ENCODE measurements around the gene LIMD2. TPM values are rescaled to one million over a fixed set of nuclear protein-coding genes. Genes with fewer than 3 reads are reported as not detected.

Gene LIMD2
- polyA plus RNA-seq, 1 of the 3 experiments (the other 2 are of a cell fraction) = 78.0 TPM

DNA sequence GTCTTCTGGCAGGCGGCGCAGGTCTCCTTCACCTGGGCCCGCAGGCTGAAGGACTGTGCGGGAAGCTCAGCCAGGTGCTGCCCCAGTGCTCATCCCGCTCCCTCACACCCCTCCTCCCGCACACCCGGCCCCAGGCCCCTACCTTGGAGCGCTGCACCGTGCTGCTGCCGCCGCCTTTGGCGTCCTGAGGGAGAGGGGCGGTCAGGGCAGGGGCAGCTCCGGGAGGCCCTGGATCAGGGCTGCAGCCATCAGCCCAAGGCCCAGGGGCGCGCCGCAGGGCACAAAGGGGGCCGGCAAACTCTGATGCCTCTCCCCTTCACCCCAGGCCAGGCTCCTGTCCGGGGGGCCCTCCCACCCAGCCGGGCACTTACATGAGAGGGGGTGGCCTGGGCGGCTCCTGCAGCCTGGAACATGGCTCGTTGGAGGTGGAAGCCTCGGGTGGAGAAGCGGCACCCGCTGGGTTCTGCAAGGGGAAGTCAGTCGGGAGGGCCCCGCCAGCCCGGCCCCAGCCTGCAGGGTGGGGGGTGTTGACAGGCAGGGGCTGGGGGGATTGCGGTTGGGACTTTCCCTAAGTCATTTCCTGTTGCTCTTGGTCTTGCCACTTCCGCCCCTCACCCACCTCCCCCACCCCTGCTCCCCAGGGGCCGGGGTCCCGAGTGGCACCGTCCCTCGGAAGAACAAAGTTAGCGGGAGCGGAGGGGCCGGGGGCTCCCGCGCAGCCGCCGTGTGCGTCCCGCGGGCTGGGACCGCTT is 863 bp downstream of the LIMD2 start (continued):
- TF ChIP-seq TEAD4 (IDR thresholded peaks at IDR 0.05; ENCODE audit: borderline replicate concordance, insufficient read depth) = 0 out of 2 replicates have a peak, but pooled peaks have one; percentile 20
- TF ChIP-seq NRF1 (IDR thresholded peaks at IDR 0.05; ENCODE audit: low read depth, low read length) = no peak
- no peak for TF ChIP-seq FOXJ3 (CRISPR knock-in tag; IDR thresholded peaks at IDR 0.05)
- TF ChIP-seq RFX5 (IDR thresholded peaks at IDR 0.05; ENCODE audit: low read length) = no peak
- TF ChIP-seq, protein P1, sequence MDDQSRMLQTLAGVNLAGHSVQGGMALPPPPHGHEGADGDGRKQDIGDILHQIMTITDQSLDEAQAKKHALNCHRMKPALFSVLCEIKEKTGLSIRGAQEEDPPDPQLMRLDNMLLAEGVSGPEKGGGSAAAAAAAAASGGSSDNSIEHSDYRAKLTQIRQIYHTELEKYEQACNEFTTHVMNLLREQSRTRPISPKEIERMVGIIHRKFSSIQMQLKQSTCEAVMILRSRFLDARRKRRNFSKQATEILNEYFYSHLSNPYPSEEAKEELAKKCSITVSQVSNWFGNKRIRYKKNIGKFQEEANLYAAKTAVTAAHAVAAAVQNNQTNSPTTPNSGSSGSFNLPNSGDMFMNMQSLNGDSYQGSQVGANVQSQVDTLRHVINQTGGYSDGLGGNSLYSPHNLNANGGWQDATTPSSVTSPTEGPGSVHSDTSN (IDR thresholded peaks at IDR 0.05) = peak; percentile 41
- TF ChIP-seq JUND (IDR thresholded peaks at IDR 0.05) = no peak

DNA sequence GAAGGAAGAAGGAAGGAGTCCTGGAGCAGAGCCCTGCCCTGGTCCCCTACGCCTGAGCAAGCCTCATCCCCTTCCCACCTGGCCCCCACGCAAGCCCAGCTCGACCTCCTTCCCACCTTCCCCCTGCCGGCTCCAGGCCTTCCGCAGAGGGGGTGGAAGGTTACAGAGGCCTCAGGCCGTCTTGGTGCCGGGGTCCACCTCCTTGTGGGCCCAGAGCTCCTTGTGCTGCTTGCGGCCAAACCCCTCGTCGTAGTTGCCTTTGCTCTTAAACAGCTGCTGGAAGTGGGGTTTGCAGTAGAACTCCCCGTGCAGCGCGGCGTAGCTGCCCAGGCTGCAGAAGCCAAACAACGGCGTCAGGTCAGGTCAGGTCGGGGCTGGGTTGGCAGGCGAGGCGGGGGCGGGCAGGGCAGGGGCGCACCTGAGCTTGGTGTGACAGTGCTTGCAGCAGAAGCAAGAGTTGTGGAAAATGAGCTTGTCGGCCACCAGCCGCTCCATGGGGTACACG is 1.5 kb downstream of the LIMD2 start:
- peaks cover 54% of the 10 kb centered on the region for H3F3A ChIP-seq (replicated peaks; ENCODE audit: insufficient read depth)
- DNase-seq = no peak
- peaks cover 10 to 31% of the 10 kb centered on the region in 2 experiments for H3K36me3 ChIP-seq (replicated peaks in 1 of 2; ENCODE audit: control insufficient read depth in 1 of 2, insufficient read depth in 2 of 2, low read length in 1 of 2)
- peaks cover 25% of the 10 kb centered on the region for H3K79me2 ChIP-seq (ENCODE audit: insufficient read depth)
- H3K4me2 ChIP-seq = peak overlapping the region; percentile 99
- ChIA-PET POLR2A (interaction anchor here (0.7 to 1.6 kb wide), 7 partner anchors 13 to 273 kb away, joined by 3 to 9 read pairs (median 3); partner anchors contain the start of gene MAP3K3), CTCF (interaction anchor here (0.7 to 14.8 kb wide), 22 partner anchors 8 to 616 kb away, joined by 3 to 233 read pairs (median 3); partner anchors contain the start of gene MAP3K3)
- H3K9me2 ChIP-seq = no peaks in the 10 kb centered on the region
- TF ChIP-seq TCF12 (IDR thresholded peaks at IDR 0.05) (no peak), NRF1 (IDR thresholded peaks at IDR 0.05; ENCODE audit: low read depth, low read length) (no peak), RAD21 (IDR thresholded peaks at IDR 0.05; ENCODE audit: low read length) (no peak)
- TF ChIP-seq, protein P2, sequence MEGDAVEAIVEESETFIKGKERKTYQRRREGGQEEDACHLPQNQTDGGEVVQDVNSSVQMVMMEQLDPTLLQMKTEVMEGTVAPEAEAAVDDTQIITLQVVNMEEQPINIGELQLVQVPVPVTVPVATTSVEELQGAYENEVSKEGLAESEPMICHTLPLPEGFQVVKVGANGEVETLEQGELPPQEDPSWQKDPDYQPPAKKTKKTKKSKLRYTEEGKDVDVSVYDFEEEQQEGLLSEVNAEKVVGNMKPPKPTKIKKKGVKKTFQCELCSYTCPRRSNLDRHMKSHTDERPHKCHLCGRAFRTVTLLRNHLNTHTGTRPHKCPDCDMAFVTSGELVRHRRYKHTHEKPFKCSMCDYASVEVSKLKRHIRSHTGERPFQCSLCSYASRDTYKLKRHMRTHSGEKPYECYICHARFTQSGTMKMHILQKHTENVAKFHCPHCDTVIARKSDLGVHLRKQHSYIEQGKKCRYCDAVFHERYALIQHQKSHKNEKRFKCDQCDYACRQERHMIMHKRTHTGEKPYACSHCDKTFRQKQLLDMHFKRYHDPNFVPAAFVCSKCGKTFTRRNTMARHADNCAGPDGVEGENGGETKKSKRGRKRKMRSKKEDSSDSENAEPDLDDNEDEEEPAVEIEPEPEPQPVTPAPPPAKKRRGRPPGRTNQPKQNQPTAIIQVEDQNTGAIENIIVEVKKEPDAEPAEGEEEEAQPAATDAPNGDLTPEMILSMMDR (IDR thresholded peaks at IDR 0.05) = no peak
- H3K27me3 ChIP-seq (ENCODE audit: insufficient read depth) = no peaks in the 10 kb centered on the region
- H4K20me1 ChIP-seq (ENCODE audit: insufficient read depth) = peaks cover 11% of the 10 kb centered on the region
- peak overlapping the region in 1 of 2 experiments; percentile 98; a peak in 2 of 4 replicates for H3K27ac ChIP-seq (ENCODE audit: low read depth in 2 of 2, low read length in 1 of 2)
- no peak overlapping the region for H2AFZ ChIP-seq (ENCODE audit: low read depth)
- peaks cover 9 to 77% of the 10 kb centered on the region in 2 experiments; a peak in 3 of 4 replicates for H3K4me1 ChIP-seq (ENCODE audit: control insufficient read depth in 1 of 2, insufficient read depth in 2 of 2, low read depth in 1 of 2, low read length in 1 of 2)
- peak overlapping the region; percentile 84 to 89 for H3K4me3 ChIP-seq (ENCODE audit: low read depth in 2 of 2, low read length in 1 of 2)
- 89% methylated on average over 22 of the region's 24 CpGs for WGBS (ENCODE audit: low lambda C conversion rate)
- no peaks in the 10 kb centered on the region for H3K9me3 ChIP-seq
- peak overlapping the region; percentile 85; the same call in 1 of the 2 replicates for H3K9ac ChIP-seq

All from SK-N-SH (cell line).